Subcutaneous abdominal adipose tissue (tissue), 5 donors: ENCODE results near the gene CCR4.

Experiments
- H3K27ac ChIP-seq: one replicate; pipeline ENCODE4 v1.7.0; 2013; ENCODE audit warnings: low read depth, mild to moderate bottlenecking, inconsistent platforms, low read length, moderate library complexity
- H3K27me3 ChIP-seq, 5 donors: one replicate each; pipeline ENCODE4 v1.7.0; 2013; ENCODE audit warnings: low read length in 5 of 5, inconsistent platforms in 1 of 5; ENCODE audit not compliant: control insufficient read depth in 5 of 5, insufficient read depth in 4 of 5
- H3K36me3 ChIP-seq, 5 donors: one replicate each; pipeline ENCODE4 v1.7.0; 2013; ENCODE audit warnings: low read length in 5 of 5; ENCODE audit not compliant: control insufficient read depth in 5 of 5, insufficient read depth in 5 of 5
- H3K4me1 ChIP-seq, 5 donors: one replicate each; pipeline ENCODE4 v1.7.0; 2013; ENCODE audit warnings: low read length in 5 of 5, mild to moderate bottlenecking in 3 of 5, moderate library complexity in 1 of 5; ENCODE audit not compliant: control insufficient read depth in 5 of 5, insufficient read depth in 5 of 5
- H3K4me3 ChIP-seq, 5 donors: one replicate each; pipeline ENCODE4 v1.7.0; 2013; ENCODE audit warnings: low read length in 5 of 5, low read depth in 1 of 5
- H3K9ac ChIP-seq, 5 donors: one replicate each; pipeline ENCODE4 v1.7.0; 2013; ENCODE audit warnings: low read length in 5 of 5, mild to moderate bottlenecking in 4 of 5, moderate library complexity in 3 of 5
- H3K9me3 ChIP-seq, 5 donors: one replicate each; pipeline ENCODE4 v1.7.0; 2013; ENCODE audit warnings: low read length in 5 of 5; ENCODE audit not compliant: control insufficient read depth in 5 of 5
- donor health status: healthy.
- donor health status: healthy.
- donor health status: healthy.
- donor health status: healthy.
- donor health status: healthy.

CCR4 gene

GRCh38 chr3:32948625-32949445 lies 2.6 kb upstream of the CCR4 start:
- Histone ChIP-seq H3K36me3 (no peaks in the 10 kb centered on the region), H3K27me3 (no peaks in the 10 kb centered on the region), H3K9me3 (peaks cover 0 to 6% (median 0%) of the 10 kb centered on the region in 5 donors), H3K4me1 (no peaks in the 10 kb centered on the region), H3K27ac (no peak overlapping the region), H3K9ac (no peak overlapping the region), H3K4me3 (no peak overlapping the region)

- no peak overlapping the region for H3K27ac ChIP-seq
- H3K27me3 ChIP-seq: no peaks in the 10 kb centered on the region
- no peaks in the 10 kb centered on the region for H3K4me1 ChIP-seq
- peaks cover 0 to 6% (median 0%) of the 10 kb centered on the region in 5 donors for H3K9me3 ChIP-seq
- H3K4me3 ChIP-seq: no peak overlapping the region
- H3K36me3 ChIP-seq: no peaks in the 10 kb centered on the region
- no peak overlapping the region for H3K9ac ChIP-seq
Measured at GRCh38 chr3:32950516-32950915, 928 bp upstream of the CCR4 start.

GRCh38 chr3:32952369-32953077 lies 1.1 kb downstream of the CCR4 start:
- no peak overlapping the region for H3K27ac ChIP-seq
- no peak overlapping the region for H3K4me3 ChIP-seq
- no peaks in the 10 kb centered on the region for H3K36me3 ChIP-seq
- no peaks in the 10 kb centered on the region for H3K27me3 ChIP-seq
- no peaks in the 10 kb centered on the region for H3K9me3 ChIP-seq
- no peak overlapping the region for H3K9ac ChIP-seq
- peaks cover 0 to 6% (median 0%) of the 10 kb centered on the region in 5 donors for H3K4me1 ChIP-seq

GRCh38 chr3:32954506-32954905 lies 3.1 kb downstream of the CCR4 start:
- no peaks in the 10 kb centered on the region for H3K36me3 ChIP-seq
- peaks cover 0 to 13% (median 5%) of the 10 kb centered on the region in 5 donors for H3K4me1 ChIP-seq
- H3K9ac ChIP-seq: no peak overlapping the region
- H3K27ac ChIP-seq: no peak overlapping the region
- H3K4me3 ChIP-seq: no peak overlapping the region
- no peaks in the 10 kb centered on the region for H3K27me3 ChIP-seq
- H3K9me3 ChIP-seq: no peaks in the 10 kb centered on the region

- Histone ChIP-seq H3K27ac (no peak overlapping the region), H3K27me3 (no peaks in the 10 kb centered on the region), H3K36me3 (no peaks in the 10 kb centered on the region), H3K9ac (no peak overlapping the region), H3K4me1 (peaks cover 0 to 21% (median 13%) of the 10 kb centered on the region in 5 donors), H3K9me3 (no peaks in the 10 kb centered on the region), H3K4me3 (no peak overlapping the region)
Measured at GRCh38 chr3:32956750-32957570, 5.5 kb downstream of the CCR4 start.

GRCh38 chr3:32958509-32958908 lies 7.1 kb downstream of the CCR4 start:
- H3K27ac ChIP-seq: no peak overlapping the region
- no peaks in the 10 kb centered on the region for H3K9me3 ChIP-seq
- H3K36me3 ChIP-seq: no peaks in the 10 kb centered on the region
- no peak overlapping the region for H3K4me3 ChIP-seq
- peaks cover 0 to 21% (median 13%) of the 10 kb centered on the region in 5 donors for H3K4me1 ChIP-seq
- no peak overlapping the region for H3K9ac ChIP-seq
- no peaks in the 10 kb centered on the region for H3K27me3 ChIP-seq

- Histone ChIP-seq H3K36me3 (no peaks in the 10 kb centered on the region), H3K27ac (no peak overlapping the region), H3K4me3 (no peak overlapping the region), H3K9ac (no peak overlapping the region), H3K9me3 (no peaks in the 10 kb centered on the region), H3K27me3 (no peaks in the 10 kb centered on the region), H3K4me1 (peaks cover 0 to 21% (median 13%) of the 10 kb centered on the region in 5 donors)
Measured at GRCh38 chr3:32959371-32959770, 7.9 kb downstream of the CCR4 start.

- Histone ChIP-seq H3K4me1 (peaks cover 0 to 21% (median 14%) of the 10 kb centered on the region in 5 donors), H3K27me3 (no peaks in the 10 kb centered on the region), H3K36me3 (no peaks in the 10 kb centered on the region), H3K4me3 (no peak overlapping the region), H3K9me3 (peaks cover 0 to under 1% (median 0%) of the 10 kb centered on the region in 5 donors), H3K9ac (no peak overlapping the region), H3K27ac (no peak overlapping the region)
Measured at GRCh38 chr3:32960404-32961170, 9.1 kb downstream of the CCR4 start.

- H3K27me3 ChIP-seq: no peaks in the 10 kb centered on the region
- H3K4me3 ChIP-seq: no peak overlapping the region
- peaks cover 0 to 7% (median 6%) of the 10 kb centered on the region in 5 donors for H3K9me3 ChIP-seq
- no peak overlapping the region for H3K27ac ChIP-seq
- H3K9ac ChIP-seq: no peak overlapping the region
- no peaks in the 10 kb centered on the region for H3K36me3 ChIP-seq
- H3K4me1 ChIP-seq: peaks cover 0 to 21% (median 14%) of the 10 kb centered on the region in 5 donors
Measured at GRCh38 chr3:32961189-32961715, 9.8 kb downstream of the CCR4 start.
